Measurements from ENCODE around the gene PREX1.
A peak's percentile ranks its signal among the peaks of the same experiment; 100 is the strongest.

Gene PREX1

DNA sequence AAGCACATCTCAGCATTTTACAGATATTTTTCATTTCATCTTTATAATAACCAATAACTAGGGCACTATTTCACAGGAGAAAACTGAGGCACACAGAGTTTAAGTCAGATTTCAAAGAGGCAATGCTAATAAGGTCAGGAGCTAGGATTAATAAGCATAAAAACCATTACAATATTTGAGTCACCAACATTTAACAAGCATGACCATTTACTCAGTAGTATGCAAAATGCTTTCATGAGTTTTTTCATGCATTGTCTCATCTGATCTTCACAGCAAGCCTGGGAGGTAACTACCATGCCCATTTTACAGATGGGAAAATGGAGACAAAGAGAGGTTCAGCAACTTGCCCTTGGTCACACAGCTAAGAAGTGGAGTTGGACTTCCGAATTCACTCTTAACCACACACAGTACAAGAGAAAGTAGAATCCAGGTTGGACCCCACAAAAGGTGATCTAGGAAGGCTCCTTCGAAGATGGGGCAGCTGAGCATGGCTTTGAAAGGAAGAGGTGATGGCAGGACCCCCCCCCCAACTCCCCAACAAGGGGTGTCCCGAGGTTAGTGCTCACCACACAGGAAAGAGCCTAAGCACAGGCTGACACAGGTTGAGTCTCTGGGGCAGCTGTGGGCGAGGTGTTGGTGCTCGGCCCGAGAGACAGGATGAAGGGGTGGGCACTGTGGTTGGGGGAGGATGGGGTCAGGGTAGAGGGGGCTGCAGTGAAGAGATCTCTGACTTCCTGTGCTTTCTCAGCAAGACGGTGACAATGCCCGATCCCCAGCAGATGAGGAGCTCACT lies 108.8 kb downstream of the PREX1 start:
- DNase-seq (ENCODE audit: low read depth in 3 of 3) = no peak

DNA sequence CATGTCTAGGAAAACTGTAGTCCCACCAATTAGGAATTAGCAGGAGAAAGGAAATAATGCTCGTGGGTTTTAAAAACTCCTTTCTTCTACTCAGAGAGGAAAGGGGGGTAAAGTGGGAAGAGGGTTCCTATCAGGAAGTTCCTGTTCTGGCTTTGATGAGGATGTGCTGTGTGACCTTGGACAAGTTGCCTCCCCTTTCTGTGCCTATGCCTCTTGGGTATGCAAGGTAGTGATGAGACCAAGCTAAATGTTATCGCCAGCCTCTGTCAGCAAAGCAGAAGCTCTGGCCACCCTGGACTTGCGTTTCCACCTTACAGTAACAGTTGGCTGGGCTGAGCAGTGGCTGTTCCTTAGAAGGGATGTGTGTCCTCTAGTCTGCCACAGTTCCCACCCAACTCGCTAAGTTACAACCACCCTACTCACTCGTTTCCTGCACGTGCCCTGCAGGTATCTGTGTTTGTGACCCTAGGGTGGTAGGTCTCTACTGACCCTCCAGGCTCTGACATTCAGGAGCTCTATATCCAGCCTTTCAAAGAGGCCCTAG lies 110.0 kb downstream of the PREX1 start:
- no peak for DNase-seq (ENCODE audit: low read depth in 3 of 3)

DNA sequence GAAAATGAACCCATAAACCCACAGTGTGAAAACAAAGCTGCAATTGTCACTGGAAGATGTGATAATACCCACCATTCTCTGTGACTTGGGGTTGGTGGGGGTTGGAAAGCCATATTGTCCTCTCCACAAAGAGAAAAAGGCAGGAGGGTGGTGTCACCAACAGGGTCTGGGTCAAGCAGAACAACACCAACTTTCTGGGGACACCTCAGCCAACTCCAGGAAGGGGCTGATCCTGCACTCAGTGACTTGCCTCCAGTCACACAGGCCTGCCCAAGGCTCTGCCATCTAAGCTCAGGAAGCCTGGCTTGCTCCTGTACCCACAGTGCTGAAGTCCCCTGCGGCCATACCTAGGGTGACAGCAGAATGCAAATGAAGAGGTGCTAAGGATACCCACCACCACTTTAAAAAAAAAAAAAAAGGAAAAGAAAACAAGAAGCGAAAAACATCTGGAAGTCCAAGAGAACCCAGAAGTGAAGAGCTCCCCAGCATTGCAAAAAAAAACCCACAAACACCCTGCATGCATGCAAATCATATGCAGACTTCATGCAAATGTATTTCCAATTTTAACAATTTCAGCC lies 110.6 kb downstream of the PREX1 start:
- DNase-seq (ENCODE audit: low read depth in 3 of 3) = no peak

DNA sequence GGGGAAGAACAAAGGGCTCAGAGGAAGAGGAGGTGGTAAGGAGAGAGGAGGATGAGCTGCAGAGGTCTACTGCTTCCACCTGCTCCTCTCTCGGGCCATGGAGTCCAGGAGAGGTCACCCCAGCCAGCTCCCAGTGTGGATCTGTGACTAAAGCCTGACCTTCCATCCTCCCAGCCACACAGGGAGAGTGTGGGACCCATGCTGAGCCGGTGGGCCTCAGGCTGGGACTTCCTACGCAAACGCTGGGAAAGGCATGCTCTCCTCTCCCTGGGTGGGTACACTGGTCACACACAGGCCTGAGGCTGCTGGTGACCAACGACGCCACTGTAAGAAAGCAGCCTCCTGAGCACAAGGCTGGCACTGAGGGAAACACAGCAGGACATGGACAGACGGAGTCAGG lies 111.3 kb downstream of the PREX1 start:
- no peak for DNase-seq (ENCODE audit: low read depth in 3 of 3)

DNA sequence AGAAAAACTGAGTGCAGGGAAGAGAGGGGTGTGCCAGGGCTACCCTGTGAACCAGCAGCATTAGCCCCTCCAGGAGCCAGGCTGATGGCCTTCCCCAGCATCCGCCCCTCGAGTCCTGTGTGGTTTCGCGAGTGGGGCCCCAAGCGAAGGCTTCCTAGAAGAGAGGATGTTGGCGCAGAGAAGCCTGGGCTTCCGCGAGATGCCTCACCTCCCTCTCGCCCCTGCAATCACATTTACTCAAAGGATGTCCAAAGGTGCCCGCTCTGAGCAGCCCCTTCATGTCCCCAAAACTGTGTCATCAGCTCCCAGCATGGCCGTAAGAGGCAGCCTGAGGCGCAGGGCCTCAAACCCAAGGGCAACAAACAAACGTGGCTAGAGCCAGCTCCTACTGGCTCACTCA lies 111.7 kb downstream of the PREX1 start:
- DNase-seq (ENCODE audit: low read depth in 3 of 3) = peak in 1 of 3 donors; percentile 34

DNA sequence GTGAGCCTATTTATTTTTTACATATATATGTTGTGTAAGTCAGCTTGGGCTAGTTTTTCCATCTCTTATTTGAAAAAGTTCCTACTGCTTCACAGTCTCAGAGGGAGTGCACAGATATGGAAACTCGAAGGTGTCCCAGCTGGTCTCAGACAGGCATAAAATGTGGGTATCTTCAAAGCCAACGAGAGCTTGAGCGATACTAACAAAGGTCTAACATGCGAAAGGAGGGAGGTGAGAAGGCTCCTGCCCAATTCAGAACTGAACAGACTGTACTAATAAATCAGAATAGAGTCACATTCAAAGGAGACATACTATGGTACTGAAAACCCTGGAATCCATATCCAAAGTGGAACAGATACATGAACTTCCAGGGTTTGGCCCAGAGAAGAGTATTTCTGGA lies 113.0 kb downstream of the PREX1 start:
- no peak for DNase-seq (ENCODE audit: low read depth in 3 of 3)

DNA sequence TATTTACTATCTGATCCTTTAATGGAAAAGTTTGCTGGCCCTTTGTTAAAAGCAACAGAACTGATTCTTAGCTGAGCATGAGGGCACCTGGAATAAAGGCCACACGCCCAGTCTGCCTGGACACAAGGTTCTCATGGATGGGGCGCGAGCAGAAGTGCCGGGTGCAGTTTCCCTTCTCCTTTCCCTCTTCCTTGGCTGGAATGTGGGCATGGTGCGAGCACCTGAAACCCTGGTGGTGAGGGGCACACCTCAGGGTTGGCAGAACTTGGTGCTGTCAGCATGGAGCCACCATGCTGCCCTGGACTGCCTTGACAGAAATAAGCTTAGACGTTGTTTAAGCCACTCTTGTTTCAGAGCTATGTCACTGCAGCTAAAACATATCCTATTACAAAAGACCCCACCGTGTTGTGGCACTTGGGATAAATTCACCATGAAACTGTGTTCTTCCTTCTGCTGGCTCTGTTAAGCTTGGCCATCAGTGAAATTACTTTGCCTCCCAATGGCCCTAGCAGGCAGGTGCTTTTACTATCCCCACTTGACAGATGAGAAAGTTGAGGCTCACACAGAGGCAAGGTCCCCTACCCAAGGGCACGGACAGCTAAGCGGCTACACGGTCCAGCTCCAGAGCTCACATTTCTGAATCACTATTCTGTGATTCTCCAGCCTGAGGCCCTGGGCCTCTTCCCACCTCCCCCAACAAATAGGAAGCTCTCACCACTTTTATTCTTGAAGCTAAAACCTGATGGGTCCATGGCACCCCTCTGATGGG lies 115.9 kb downstream of the PREX1 start:
- DNase-seq (ENCODE audit: low read depth in 3 of 3) = no peak

DNA sequence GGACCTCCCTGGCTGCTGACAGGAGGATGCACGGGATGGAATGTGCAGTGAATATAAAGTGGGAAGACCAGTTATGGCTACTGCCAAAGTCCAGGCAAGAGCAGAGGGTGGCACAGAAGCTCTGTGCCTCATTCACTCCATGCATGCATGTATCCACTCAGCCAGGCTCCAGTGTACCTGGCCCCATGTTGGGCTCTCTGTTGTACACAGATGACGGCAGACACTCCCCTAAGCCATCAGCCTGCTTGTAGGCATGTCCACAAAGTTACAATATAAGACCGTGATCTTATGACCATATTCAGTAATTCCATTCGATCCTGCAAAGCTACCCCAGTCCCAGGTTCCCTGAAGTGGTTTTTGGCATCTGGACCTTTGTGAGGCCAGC lies 116.8 kb downstream of the PREX1 start:
- DNase-seq (ENCODE audit: low read depth in 3 of 3) = no peak

DNA sequence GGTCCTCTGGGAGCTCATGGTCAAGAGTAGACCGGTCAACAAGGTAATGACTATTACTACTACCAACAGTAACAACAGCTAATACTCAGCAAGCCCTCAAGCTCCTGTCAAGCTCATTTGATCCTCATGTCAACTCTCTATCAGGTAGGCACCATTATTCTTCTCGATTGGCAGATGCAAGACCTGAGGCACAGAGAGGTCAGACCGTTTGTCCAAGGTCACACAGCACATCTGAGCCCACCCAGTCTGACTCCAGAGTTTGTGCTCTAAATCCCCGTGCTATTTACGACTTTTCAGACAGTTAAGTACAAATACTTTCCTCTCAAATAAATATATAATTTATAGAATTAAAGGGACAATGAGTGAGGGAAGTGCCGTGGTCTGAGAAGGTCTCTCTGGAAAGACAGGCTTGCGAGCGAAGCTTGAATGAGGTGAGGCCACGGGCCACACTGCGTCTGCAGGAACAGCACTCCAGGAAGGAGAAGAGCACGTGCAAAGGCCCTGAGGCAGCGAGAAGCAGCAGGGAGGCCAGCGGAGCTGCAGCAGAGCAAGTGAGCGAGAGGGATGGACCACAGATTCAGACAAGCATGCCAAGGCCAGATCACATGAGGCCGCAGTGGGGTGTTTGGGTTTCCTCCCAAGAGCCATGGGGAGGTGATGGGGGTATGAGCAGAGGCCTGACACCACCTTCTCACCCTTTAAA lies 117.3 kb downstream of the PREX1 start:
- DNase-seq (ENCODE audit: low read depth in 3 of 3) = no peak

DNA sequence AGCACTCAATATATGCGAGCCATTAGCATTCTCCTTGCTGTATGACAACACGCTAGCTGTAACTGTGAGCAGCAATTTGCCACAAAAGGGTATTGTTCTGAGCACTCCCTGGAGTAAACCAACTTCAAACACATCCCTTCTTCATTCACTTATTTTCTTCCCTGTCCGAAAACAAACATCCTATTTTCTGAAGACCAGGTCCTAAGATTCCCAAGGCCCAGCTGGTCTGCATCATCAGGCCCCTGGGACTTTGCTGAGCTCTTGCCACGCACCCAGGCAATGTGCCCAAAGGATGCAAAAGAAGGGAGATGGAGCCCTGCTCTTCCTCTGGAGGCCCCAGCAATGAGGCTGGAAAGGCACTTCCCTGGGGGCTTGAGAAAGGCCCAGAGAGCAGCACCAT lies 118.1 kb downstream of the PREX1 start:
- DNase-seq (ENCODE audit: low read depth in 3 of 3) = no peak

DNA sequence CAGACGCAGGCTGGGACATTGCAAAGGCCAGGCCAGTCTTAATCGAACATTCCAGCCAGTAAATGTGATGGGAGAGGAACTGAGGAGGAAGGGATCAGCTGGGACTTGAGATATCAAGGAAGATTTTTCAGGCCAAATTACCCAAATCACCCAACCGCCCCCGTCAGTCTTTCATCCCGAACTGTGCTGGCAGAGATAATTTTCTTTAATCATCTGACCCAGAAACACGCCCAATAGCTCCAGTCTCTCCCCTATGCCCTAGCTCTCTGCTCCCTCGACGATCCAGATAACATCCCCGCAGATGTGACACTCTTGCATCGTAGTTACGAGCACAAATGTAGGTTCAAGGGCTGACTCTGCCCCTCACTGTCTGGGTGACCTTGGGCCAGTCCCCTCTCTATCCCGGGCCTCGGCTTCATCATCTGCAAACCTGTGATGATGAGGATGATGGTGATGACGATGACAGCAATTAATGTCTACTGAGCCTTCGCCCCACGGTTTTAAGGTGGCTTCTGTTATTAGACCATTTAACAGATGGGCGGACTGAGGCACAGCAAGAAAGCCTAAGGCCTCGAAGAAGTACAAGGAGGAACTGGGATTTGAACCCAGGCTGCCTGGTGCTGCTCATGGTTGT lies 118.6 kb downstream of the PREX1 start:
- no peak for DNase-seq (ENCODE audit: low read depth in 3 of 3)

DNA sequence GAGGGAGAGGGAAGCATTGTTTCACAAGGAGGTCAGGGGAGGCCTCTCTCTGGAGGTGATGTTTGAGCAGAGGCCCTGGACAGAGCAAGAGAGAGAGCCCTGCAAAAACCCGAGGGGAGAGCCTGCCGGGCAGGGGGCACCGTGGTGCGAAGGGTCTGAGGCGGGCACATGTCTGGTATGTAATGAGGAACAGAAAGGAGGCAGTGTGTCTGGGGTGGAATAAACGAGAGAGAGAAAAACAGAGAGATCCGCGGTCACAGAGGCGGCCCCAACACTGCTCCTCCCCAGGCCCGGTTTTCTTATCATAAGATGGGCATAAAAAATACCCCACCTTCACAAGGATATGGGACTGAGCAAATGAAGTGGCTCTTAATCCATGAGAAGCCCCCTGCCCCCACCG lies 119.2 kb downstream of the PREX1 start:
- no peak for DNase-seq (ENCODE audit: low read depth in 3 of 3)

DNA sequence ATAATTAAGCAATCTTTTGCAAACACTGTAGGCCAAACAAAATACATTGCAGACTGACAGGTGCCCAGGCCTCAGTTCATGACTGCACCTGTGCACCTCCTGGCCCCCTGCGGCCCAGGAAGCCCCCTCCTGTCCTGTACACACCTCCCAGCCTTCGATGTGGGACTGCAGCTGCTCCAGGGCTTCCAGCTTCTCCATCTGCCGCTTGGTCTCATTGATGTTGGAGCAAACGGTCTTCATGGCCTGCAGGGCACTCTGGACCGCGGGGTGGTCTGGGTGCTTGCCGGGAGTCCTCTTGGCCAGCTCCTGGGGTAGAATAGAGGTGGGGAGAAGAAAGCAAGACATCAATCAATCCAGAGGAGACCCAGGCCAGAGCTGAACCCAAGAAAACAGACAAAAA lies 119.7 kb downstream of the PREX1 start:
- no peak for DNase-seq (ENCODE audit: low read depth in 3 of 3)

DNA sequence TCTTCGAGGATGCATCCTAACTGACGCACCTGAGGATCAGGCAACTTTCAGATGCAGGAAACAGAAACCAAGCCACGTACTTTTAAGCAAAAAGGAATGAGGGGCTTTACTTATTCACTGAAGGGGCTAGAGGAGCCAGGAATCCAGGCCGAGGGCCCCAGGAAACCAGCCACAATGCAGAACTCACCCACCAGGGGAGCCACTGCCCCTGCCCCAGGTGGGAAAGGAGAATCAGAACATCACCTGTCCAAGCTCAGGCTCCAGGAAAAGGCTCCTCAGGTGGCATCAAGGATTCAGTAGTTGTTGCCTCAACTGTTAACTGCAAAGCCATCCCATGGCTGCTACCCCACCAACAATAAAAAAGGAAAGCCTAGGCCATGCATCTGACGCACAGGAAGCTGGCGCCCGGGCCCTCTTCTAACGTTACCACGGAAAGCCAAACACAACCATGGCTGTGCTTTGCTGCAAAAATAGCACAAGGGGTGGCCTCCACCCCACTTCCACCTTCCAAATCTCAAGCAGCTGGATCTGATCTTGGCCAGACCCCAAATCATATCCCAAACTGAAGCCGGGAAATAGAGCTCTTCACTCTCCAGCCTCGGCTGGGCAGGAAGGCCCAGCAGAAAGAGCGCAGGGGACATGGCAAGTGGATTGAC lies 121.0 kb downstream of the PREX1 start:
- DNase-seq (ENCODE audit: low read depth in 3 of 3) = no peak

DNA sequence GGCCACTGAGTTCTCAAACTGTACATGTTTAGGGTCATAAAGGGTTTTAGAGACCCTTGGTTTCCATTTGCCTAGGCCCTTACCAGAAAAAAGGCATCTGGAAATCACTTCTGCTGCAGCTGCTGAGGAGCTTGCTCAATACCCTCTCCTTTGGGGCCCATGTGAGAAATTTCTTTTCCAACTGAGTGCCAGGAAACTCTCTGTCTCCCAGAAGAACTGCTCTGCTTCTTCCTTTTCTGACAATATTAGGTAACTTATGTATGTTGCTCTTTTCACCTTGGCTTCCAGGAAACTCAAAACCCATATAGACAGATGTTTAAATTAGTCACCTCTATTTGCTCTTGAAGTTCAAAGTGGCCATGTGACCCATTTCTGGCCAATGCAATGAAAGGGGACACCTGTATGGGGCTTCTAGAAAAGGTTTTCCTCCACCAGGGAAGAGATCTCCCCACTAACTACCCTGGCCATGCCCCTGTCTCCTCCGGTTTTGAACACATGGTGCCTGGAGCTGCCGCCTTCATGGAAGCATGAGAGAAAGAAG lies 121.6 kb downstream of the PREX1 start:
- no peak for DNase-seq (ENCODE audit: low read depth in 3 of 3)

DNA sequence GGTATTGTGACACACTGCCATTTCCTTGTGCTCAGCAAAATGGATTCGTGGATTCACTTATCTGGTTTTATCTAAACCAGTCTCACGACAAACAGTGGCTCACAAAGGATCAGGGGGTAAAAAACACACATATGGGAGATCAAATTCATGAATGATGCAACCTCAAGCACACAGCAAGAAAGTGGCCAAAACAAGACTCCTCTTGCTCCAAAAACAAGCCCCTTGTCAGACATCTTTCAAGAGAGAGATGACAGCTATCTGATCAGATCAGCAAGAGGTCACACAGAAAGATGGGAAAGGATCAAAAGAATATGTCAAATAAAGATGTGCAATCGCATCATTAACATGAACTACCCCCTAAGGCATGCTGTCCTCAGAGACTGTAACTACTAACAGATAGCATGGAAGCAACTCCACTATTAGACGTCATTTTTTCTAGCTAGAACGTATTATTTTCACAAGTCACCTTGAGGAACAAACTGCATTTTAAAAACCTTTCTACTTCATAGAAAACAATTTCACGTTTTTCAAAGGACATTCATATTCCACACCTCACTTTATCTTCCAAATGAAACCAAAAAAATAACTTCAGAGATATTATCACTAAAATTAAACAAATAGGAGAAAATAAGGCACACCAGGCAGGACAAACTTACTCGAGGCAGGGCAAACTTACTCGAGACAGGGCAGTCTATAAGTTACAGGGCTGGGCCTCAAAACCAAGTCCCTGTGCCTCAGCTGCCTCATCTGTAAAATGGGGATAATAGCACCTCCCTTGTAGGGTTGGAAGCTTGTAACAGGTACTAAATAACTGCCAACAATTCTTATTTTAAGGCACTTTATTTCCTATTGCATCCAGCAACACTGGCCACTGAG lies 122.3 kb downstream of the PREX1 start:
- DNase-seq (ENCODE audit: low read depth in 3 of 3) = no peak

DNA sequence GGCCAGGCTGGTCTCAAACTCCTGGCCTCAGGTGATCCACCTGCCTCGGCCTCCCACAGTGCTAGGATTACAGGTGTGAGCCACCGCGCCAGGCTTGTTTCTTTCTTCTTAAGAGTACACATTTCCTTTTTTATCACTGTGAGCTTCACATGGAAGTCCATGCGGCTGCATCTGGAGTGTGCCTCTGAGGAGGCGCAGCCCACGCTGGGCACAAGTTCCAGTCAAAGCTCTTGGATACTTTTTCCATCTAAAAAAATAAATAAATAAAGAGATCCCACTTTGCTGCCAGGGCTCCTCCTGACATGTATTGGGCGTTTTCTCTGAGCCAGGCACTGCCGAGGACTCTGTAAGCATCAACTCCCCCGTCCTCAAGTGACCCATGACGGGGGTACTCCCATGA lies 123.0 kb downstream of the PREX1 start:
- no peak for DNase-seq (ENCODE audit: low read depth in 3 of 3)

DNA sequence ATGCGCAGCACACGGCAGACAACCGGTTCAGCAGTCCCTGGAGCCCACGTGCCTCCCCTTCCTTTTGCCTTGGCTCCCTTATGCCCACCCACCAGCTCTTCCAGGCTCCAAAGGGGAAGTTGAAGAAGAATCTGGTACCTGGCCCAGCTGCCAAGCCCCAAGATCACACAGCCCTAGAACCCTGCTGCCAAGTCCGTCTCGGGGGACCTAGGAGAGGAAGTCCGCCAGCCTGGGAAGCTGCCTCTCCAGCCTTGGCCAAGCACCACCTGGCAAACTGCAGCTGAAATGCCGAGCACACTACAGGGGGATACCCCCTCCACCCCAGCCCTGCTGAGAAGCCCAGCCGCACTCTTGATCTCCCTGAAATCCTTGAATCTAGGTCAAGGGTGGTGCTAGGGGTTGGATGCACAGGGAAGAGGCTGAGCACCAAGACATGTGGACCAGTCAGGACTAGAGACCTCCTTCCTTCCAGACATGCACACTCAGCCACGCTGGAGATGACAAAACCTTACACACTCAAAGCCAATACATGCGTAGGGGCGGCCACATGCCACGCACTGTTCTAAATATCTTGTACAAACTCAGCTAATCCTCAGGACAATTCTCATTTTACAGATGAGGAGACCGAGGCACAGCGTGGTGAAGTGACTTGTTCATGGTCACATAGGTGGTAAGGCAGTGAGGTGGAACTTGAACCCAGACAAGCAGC lies 124.1 kb downstream of the PREX1 start:
- no peak for DNase-seq (ENCODE audit: low read depth in 3 of 3)

DNA sequence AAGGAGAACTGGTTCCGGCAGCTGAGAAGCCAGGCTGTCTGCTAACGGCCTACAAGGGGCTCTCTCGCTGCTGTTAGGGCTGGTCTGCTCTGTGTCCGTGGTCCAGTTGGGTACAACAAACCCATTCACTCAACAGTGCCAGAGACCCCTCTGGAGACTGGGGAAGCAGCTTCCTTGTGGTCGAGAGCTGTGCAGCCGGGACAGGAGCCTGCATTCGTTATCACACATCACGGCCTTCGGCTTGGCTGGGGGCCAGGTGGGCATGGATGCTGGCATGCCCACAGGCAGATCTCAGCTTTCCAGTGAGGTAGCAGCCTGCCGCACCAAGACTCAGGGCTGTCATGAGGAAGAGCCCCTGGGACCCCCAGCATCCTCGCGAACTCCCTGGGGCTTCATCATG lies 124.7 kb downstream of the PREX1 start:
- no peak for DNase-seq (ENCODE audit: low read depth in 3 of 3)

All from stimulated activated CD4-positive, alpha-beta T cell treated with anti-CD3 and anti-CD28 coated beads, TNF-alpha, amount 100 ng/mL, for 48 hours (primary cell).